DND-41 (cell line): ENCODE results near the gene DSTN.

Experiments used
- ATAC-seq: fragments of 200-7000 bp; cut with Tn5 transposase; 3 replicates; pipeline ENCODE4 v1.9.1; 2021; ENCODE audit warnings: low read depth; ENCODE audit not compliant: insufficient read depth
- DNase-seq: peaks from one replicate; pipeline ENCODE4 v3.0.0-alpha.2; 2020
- H2AFZ ChIP-seq: 2 replicates; pipeline ENCODE4 v1.6.0; 2012; ENCODE audit warnings: low read depth, low read length
- H3K27ac ChIP-seq: 2 replicates; pipeline ENCODE4 v1.5.1; 2012; ENCODE audit warnings: low read length, inconsistent platforms
- H3K27me3 ChIP-seq: fragments of 200-600 bp; sonication (generic); 2 replicates; pipeline ENCODE4 v1.6.0; 2012; ENCODE audit warnings: low read length, mild to moderate bottlenecking, inconsistent platforms; ENCODE audit not compliant: insufficient read depth, poor library complexity
- H3K36me3 ChIP-seq: 2 replicates; pipeline ENCODE4 v1.5.1; 2012; ENCODE audit warnings: low read length, inconsistent platforms; ENCODE audit not compliant: insufficient read depth
- H3K4me1 ChIP-seq: 2 replicates; pipeline ENCODE4 v1.5.1; 2012; ENCODE audit warnings: mild to moderate bottlenecking, low read length; ENCODE audit not compliant: insufficient read depth
- H3K4me2 ChIP-seq: 2 replicates; pipeline ENCODE4 v1.6.0; 2012; ENCODE audit warnings: mild to moderate bottlenecking, moderate library complexity, low read length, inconsistent platforms; ENCODE audit not compliant: insufficient read depth
- H3K4me3 ChIP-seq, 2 experiments: fragments of 200-600 bp in 1 of 2; shearing (Covaris generic) in 1 of 2; 2 replicates each; pipeline ENCODE4 v1.5.1; 2012 to 2016; ENCODE audit warnings: inconsistent platforms in 2 of 2, low read length in 2 of 2, mild to moderate bottlenecking in 2 of 2, low read depth in 1 of 2, moderate library complexity in 1 of 2
- H3K79me2 ChIP-seq: 2 replicates; pipeline ENCODE4 v1.6.0; 2012; ENCODE audit warnings: low read length, inconsistent platforms; ENCODE audit not compliant: insufficient read depth
- H3K9ac ChIP-seq: 2 replicates; pipeline ENCODE4 v1.6.0; 2012; ENCODE audit warnings: low read depth, mild to moderate bottlenecking, inconsistent platforms, low read length, moderate library complexity
- H3K9me3 ChIP-seq: 2 replicates; pipeline ENCODE4 v1.5.1; 2012; ENCODE audit warnings: low read length, moderate library complexity, mild to moderate bottlenecking, inconsistent platforms; ENCODE audit not compliant: insufficient read depth, severe bottlenecking
- H4K20me1 ChIP-seq: 2 replicates; pipeline ENCODE4 v1.6.0; 2012; ENCODE audit warnings: low read length; ENCODE audit not compliant: insufficient read depth
- CTCF ChIP-seq: IDR thresholded peaks from 2 replicates; pipeline ENCODE4 v1.5.1; 2012; ENCODE audit warnings: borderline replicate concordance, low read length, moderate library complexity, mild to moderate bottlenecking; ENCODE audit not compliant: poor library complexity, severe bottlenecking; ENCODE audit errors: extremely low read depth
- EZH2 ChIP-seq: IDR thresholded peaks from 3 replicates; pipeline ENCODE4 v1.6.1; 2012; ENCODE audit warnings: borderline replicate concordance, low read depth, mild to moderate bottlenecking, moderate library complexity, low read length, inconsistent platforms; ENCODE audit not compliant: severe bottlenecking

The DSTN gene

GRCh38 chr20:17655286-17655651, 85.4 kb downstream of the DSTN start:
- peaks cover 11% of the 10 kb centered on the region for H3K79me2 ChIP-seq
- no peak overlapping the region for H3K4me2 ChIP-seq
- peaks cover 25% of the 10 kb centered on the region for H4K20me1 ChIP-seq
- ATAC-seq (no peak), DNase-seq (no peak)
- H3K27ac ChIP-seq = no peak overlapping the region
- H3K4me3 ChIP-seq = no peak overlapping the region
- no peaks in the 10 kb centered on the region for H3K9me3 ChIP-seq
- no peak overlapping the region for H2AFZ ChIP-seq
- H3K27me3 ChIP-seq = no peaks in the 10 kb centered on the region
- H3K9ac ChIP-seq = no peak overlapping the region
- TF ChIP-seq EZH2 = no peak
- no peak for TF ChIP-seq CTCF
- peaks cover 59% of the 10 kb centered on the region for H3K36me3 ChIP-seq
- no peaks in the 10 kb centered on the region for H3K4me1 ChIP-seq

DNA sequence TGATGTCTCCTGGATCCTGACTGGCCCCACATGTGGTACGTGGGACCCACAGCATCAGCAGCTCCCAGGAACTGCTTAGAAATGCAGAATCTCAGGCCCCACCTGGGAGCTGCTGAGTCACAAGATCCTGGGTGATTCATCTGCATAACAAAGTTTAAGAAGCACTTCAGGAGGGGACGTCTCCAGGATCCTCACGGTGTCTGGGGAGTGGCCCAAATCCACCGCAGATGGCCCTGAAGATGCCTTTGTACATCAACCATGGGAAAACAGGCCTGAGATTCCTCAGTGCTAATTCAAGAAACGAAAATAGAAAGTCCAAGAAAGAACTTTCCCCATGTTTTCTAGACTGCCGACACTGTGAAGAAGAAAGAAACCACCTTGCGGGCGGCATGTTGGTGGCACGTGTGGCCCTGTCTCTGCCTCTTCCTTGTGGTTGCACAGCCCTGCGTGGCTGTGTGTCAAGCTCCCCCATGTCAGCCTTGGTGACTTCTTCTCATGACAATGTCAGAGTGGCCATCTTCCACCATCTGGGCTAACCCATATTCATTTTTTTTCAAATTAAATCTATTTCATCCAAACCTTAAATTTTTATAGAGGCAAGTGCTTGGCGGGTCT, 86.1 kb downstream of the DSTN start:
- H3K27me3 ChIP-seq = no peaks in the 10 kb centered on the region
- H3K4me3 ChIP-seq = no peak overlapping the region
- peaks cover 59% of the 10 kb centered on the region for H3K36me3 ChIP-seq
- H3K9ac ChIP-seq = no peak overlapping the region
- no peak overlapping the region for H2AFZ ChIP-seq
- ATAC-seq = no peak
- peaks cover 18% of the 10 kb centered on the region for H3K79me2 ChIP-seq
- H3K9me3 ChIP-seq = no peaks in the 10 kb centered on the region
- TF ChIP-seq EZH2 = no peak
- no peak for TF ChIP-seq CTCF
- no peak for DNase-seq
- H3K27ac ChIP-seq = no peak overlapping the region
- no peaks in the 10 kb centered on the region for H3K4me1 ChIP-seq
- peaks cover 23% of the 10 kb centered on the region; the same call in 1 of the 2 replicates for H4K20me1 ChIP-seq
- no peak overlapping the region for H3K4me2 ChIP-seq

GRCh38 chr20:17657079-17657825, 87.4 kb downstream of the DSTN start:
- no peaks in the 10 kb centered on the region for H3K27me3 ChIP-seq
- H3K36me3 ChIP-seq = peaks cover 59% of the 10 kb centered on the region
- TF ChIP-seq CTCF (no peak), EZH2 (no peak)
- no peak overlapping the region for H3K4me2 ChIP-seq
- no peaks in the 10 kb centered on the region for H3K4me1 ChIP-seq
- no peak overlapping the region for H3K4me3 ChIP-seq
- H3K9ac ChIP-seq = no peak overlapping the region
- no peak overlapping the region for H3K27ac ChIP-seq
- no peaks in the 10 kb centered on the region for H3K9me3 ChIP-seq
- no peak for ATAC-seq
- H2AFZ ChIP-seq = no peak overlapping the region
- DNase-seq = no peak
- H4K20me1 ChIP-seq = peaks cover 22% of the 10 kb centered on the region; the same call in 1 of the 2 replicates
- H3K79me2 ChIP-seq = peaks cover 25% of the 10 kb centered on the region
